ENCODE measurements around the gene GANAB. TPM values are rescaled to one million over a fixed set of nuclear protein-coding genes. Genes with fewer than 3 reads are reported as not detected.
A peak's percentile ranks its signal among the peaks of the same experiment; 100 is the strongest.

The GANAB gene
- total and polyA plus RNA-seq, 2 of the 13 experiments (the other 11 are each of a cell fraction or from before 2014, with no cell fraction given), result 99.5 to 234 TPM

DNA sequence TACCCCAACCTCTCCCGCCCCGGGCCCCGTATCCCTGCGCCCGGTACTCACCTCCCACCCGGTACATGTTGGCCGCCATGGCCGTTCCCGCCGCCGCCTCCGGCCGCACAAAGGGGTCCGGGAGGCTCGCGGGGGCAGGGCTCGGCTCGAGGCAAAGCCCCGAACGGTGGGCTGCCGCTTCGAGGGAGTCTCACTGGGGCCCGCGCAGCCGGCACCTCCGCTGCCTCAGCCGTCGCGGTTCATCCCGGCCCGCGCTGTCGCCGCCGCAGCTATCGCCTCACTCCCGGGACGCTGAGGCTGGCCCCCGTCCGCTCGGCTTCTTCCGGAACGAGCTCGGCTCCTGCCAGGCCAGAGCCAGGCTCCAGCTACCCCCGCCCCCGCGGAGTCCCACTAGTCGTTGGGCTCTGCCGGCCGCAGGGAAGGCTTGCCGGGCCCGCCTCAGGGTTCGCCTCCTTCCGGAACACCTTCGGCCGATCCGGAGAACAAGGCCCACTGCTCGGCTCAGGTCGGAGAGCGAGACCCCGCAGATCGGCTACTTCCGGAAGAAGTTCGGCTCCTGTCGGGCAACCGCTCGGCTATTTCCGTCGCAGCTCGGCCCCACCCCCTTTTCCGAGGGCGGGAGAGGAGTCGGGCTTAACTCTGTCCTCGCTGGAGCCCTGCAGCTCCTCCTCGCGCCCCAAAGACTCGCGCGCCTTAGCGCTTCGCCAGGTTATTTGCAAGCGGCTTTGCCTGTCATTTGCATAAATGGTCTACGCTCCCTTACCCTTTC lies 44.9 kb downstream of the GANAB start, which contains the start of gene MTA2 (continued):
- TF ChIP-seq MBD4 (IDR thresholded peaks at IDR 0.05; ENCODE audit: borderline replicate concordance, low read length) (no peak), XRCC5 (optimal IDR thresholded peaks at IDR 0.05; ENCODE audit: low read length) (no peak), KDM4B (CRISPR knock-in tag; IDR thresholded peaks at IDR 0.05) (peak; percentile 70; the same call in 1 of the 2 replicates), ZNF564 (CRISPR knock-in tag; IDR thresholded peaks at IDR 0.05) (peak; percentile 79; the same call in 1 of the 2 replicates), NR3C1 (CRISPR knock-in tag; IDR thresholded peaks at IDR 0.05) (no peak), ZNF337 (CRISPR knock-in tag; IDR thresholded peaks at IDR 0.05; ENCODE audit: borderline replicate concordance, low read depth) (no peak), BHLHE40 (IDR thresholded peaks at IDR 0.05; ENCODE audit: low read length) (no peak), ZNF773 (CRISPR knock-in tag; IDR thresholded peaks at IDR 0.05; ENCODE audit: borderline replicate concordance) (no peak; the same call in 1 of the 2 replicates), PHF20 (CRISPR knock-in tag; IDR thresholded peaks at IDR 0.05) (no peak)
- TF ChIP-seq, protein P1, sequence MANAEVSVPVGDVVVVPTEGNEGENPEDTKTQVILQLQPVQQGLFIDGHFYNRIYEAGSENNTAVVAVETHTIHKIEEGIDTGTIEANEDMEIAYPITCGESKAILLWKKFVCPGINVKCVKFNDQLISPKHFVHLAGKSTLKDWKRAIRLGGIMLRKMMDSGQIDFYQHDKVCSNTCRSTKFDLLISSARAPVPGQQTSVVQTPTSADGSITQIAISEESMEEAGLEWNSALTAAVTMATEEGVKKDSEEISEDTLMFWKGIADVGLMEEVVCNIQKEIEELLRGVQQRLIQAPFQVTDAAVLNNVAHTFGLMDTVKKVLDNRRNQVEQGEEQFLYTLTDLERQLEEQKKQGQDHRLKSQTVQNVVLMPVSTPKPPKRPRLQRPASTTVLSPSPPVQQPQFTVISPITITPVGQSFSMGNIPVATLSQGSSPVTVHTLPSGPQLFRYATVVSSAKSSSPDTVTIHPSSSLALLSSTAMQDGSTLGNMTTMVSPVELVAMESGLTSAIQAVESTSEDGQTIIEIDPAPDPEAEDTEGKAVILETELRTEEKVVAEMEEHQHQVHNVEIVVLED (CRISPR knock-in tag; IDR thresholded peaks at IDR 0.05; ENCODE audit: borderline replicate concordance), result no peak
- TF ChIP-seq, protein P2, sequence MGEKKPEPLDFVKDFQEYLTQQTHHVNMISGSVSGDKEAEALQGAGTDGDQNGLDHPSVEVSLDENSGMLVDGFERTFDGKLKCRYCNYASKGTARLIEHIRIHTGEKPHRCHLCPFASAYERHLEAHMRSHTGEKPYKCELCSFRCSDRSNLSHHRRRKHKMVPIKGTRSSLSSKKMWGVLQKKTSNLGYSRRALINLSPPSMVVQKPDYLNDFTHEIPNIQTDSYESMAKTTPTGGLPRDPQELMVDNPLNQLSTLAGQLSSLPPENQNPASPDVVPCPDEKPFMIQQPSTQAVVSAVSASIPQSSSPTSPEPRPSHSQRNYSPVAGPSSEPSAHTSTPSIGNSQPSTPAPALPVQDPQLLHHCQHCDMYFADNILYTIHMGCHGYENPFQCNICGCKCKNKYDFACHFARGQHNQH (CRISPR knock-in tag; IDR thresholded peaks at IDR 0.05), result peak; percentile 39; the same call in 1 of the 2 replicates
- TF ChIP-seq, protein P3, sequence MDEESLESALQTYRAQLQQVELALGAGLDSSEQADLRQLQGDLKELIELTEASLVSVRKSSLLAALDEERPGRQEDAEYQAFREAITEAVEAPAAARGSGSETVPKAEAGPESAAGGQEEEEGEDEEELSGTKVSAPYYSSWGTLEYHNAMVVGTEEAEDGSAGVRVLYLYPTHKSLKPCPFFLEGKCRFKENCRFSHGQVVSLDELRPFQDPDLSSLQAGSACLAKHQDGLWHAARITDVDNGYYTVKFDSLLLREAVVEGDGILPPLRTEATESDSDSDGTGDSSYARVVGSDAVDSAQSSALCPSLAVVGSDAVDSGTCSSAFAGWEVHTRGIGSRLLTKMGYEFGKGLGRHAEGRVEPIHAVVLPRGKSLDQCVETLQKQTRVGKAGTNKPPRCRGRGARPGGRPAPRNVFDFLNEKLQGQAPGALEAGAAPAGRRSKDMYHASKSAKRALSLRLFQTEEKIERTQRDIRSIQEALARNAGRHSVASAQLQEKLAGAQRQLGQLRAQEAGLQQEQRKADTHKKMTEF (CRISPR knock-in tag; IDR thresholded peaks at IDR 0.05), result peak; percentile 77; the same call in 1 of the 2 replicates
- TF ChIP-seq, protein P4, sequence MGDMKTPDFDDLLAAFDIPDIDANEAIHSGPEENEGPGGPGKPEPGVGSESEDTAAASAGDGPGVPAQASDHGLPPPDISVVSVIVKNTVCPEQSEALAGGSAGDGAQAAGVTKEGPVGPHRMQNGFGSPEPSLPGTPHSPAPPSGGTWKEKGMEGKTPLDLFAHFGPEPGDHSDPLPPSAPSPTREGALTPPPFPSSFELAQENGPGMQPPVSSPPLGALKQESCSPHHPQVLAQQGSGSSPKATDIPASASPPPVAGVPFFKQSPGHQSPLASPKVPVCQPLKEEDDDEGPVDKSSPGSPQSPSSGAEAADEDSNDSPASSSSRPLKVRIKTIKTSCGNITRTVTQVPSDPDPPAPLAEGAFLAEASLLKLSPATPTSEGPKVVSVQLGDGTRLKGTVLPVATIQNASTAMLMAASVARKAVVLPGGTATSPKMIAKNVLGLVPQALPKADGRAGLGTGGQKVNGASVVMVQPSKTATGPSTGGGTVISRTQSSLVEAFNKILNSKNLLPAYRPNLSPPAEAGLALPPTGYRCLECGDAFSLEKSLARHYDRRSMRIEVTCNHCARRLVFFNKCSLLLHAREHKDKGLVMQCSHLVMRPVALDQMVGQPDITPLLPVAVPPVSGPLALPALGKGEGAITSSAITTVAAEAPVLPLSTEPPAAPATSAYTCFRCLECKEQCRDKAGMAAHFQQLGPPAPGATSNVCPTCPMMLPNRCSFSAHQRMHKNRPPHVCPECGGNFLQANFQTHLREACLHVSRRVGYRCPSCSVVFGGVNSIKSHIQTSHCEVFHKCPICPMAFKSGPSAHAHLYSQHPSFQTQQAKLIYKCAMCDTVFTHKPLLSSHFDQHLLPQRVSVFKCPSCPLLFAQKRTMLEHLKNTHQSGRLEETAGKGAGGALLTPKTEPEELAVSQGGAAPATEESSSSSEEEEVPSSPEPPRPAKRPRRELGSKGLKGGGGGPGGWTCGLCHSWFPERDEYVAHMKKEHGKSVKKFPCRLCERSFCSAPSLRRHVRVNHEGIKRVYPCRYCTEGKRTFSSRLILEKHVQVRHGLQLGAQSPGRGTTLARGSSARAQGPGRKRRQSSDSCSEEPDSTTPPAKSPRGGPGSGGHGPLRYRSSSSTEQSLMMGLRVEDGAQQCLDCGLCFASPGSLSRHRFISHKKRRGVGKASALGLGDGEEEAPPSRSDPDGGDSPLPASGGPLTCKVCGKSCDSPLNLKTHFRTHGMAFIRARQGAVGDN (CRISPR knock-in tag; IDR thresholded peaks at IDR 0.05), result peak; percentile 89
- TF ChIP-seq, protein P5, sequence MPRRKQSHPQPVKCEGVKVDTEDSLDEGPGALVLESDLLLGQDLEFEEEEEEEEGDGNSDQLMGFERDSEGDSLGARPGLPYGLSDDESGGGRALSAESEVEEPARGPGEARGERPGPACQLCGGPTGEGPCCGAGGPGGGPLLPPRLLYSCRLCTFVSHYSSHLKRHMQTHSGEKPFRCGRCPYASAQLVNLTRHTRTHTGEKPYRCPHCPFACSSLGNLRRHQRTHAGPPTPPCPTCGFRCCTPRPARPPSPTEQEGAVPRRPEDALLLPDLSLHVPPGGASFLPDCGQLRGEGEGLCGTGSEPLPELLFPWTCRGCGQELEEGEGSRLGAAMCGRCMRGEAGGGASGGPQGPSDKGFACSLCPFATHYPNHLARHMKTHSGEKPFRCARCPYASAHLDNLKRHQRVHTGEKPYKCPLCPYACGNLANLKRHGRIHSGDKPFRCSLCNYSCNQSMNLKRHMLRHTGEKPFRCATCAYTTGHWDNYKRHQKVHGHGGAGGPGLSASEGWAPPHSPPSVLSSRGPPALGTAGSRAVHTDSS (CRISPR knock-in tag; conservative IDR thresholded peaks at IDR 0.05), result no peak
- TF ChIP-seq, protein P6, sequence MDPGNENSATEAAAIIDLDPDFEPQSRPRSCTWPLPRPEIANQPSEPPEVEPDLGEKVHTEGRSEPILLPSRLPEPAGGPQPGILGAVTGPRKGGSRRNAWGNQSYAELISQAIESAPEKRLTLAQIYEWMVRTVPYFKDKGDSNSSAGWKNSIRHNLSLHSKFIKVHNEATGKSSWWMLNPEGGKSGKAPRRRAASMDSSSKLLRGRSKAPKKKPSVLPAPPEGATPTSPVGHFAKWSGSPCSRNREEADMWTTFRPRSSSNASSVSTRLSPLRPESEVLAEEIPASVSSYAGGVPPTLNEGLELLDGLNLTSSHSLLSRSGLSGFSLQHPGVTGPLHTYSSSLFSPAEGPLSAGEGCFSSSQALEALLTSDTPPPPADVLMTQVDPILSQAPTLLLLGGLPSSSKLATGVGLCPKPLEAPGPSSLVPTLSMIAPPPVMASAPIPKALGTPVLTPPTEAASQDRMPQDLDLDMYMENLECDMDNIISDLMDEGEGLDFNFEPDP (CRISPR knock-in tag; conservative IDR thresholded peaks at IDR 0.05), result 0 out of 2 replicates have a peak, but pooled peaks have one; percentile 95
